Vagina (tissue), 2 donors: ENCODE data around the gene MAN1A1. TPM values are rescaled to one million over a fixed set of nuclear protein-coding genes. Genes with fewer than 3 reads are reported as not detected.

Experiments
- DNase-seq, 2 donors: peaks; one replicate each; pipeline ENCODE4 v3.0.0-alpha.2; 2017; ENCODE audit errors: extremely low spot score in 2 of 2
- H3K27ac ChIP-seq: fragments of 200-600 bp; sonication (generic); one replicate; pipeline ENCODE4 v1.5.1; 2019
- H3K27me3 ChIP-seq: fragments of 200-600 bp; sonication (generic); one replicate; pipeline ENCODE4 v1.5.1; 2019
- H3K36me3 ChIP-seq, 2 donors: fragments of 200-600 bp; sonication (generic); one replicate each; pipeline ENCODE4 v1.5.1; 2017 to 2019
- H3K4me1 ChIP-seq: fragments of 200-600 bp; sonication (generic); one replicate; pipeline ENCODE4 v1.5.1; 2019
- H3K4me3 ChIP-seq, 2 donors: fragments of 200-600 bp; sonication (generic); 1 replicate in 1 of 2; 2 replicates in 1 of 2; pipeline ENCODE4 v1.5.1; 2016 to 2019
- H3K9me3 ChIP-seq: fragments of 200-600 bp; sonication (generic); one replicate; pipeline ENCODE4 v1.5.1; 2019
- CTCF ChIP-seq, 3 experiments: fragments of 450-650 bp in 2 of 3; fragments of 200-600 bp in 1 of 3; sonication (generic) in 1 of 3; IDR thresholded peaks; one replicate each; pipeline ENCODE4 v1.5.1; 2017 to 2019; ENCODE audit warnings: antibody characterized with exemption in 3 of 3, mild to moderate bottlenecking in 2 of 3, moderate library complexity in 2 of 3
- POLR2A ChIP-seq, 2 donors: fragments of 450-650 bp; IDR thresholded peaks; one replicate each; pipeline ENCODE4 v1.6.1; 2017; ENCODE audit warnings: antibody characterized with exemption in 2 of 2, mild to moderate bottlenecking in 2 of 2, moderate library complexity in 2 of 2
- POLR2AphosphoS5 ChIP-seq, 2 donors: sonication (generic); formaldehyde crosslinking; IDR thresholded peaks; one replicate each; pipeline ENCODE4 v1.9.0; 2017; ENCODE audit warnings: antibody characterized with exemption in 2 of 2, mild to moderate bottlenecking in 2 of 2, low read depth in 1 of 2; ENCODE audit not compliant: insufficient read depth in 1 of 2
- intact Hi-C: fragments of 100-400 bp; cut with DNase I; formaldehyde crosslinking; loops from one replicate; pipeline ENCODE4 v1.15.1; 2023
- total RNA-seq: library from RNA; depleted of rRNA; stranded (reverse); fragments of >200 nt; gene quantifications from one replicate; pipeline ENCODE4 v1.2.3, GENCODE V29; 2016

The MAN1A1 gene
- total RNA-seq, 1 donor from 2014 or later: 71.2 TPM

- intact Hi-C loops: no loop called here
- TF ChIP-seq POLR2AphosphoS5 (IDR thresholded peaks at IDR 0.05; ENCODE audit: insufficient read depth in 1 of 2, low read depth in 1 of 2): no peak
- Histone ChIP-seq H3K27ac (no peak overlapping the region), H3K36me3 (no peaks in the 10 kb centered on the region), H3K4me3 (no peak overlapping the region), H3K9me3 (no peaks in the 10 kb centered on the region), H3K27me3 (no peaks in the 10 kb centered on the region), H3K4me1 (peaks cover 18% of the 10 kb centered on the region)
- DNase-seq: no peak
Measured at GRCh38 chr6:119210596-119210995, 139.0 kb downstream of the MAN1A1 start.

- intact Hi-C loops: no loop called here
- no peak for DNase-seq
- Histone ChIP-seq H3K27me3 (no peaks in the 10 kb centered on the region), H3K9me3 (no peaks in the 10 kb centered on the region), H3K4me3 (no peak overlapping the region), H3K27ac (no peak overlapping the region), H3K4me1 (peaks cover 18% of the 10 kb centered on the region), H3K36me3 (no peaks in the 10 kb centered on the region)
- TF ChIP-seq POLR2A (IDR thresholded peaks at IDR 0.05) (no peak), POLR2AphosphoS5 (IDR thresholded peaks at IDR 0.05; ENCODE audit: insufficient read depth in 1 of 2, low read depth in 1 of 2) (no peak), CTCF (IDR thresholded peaks at IDR 0.05) (no peak)
Measured at GRCh38 chr6:119209452-119210205, 139.9 kb downstream of the MAN1A1 start.

GRCh38 chr6:119207971-119208725, 141.4 kb downstream of the MAN1A1 start:
- no peaks in the 10 kb centered on the region for H3K27me3 ChIP-seq
- DNase-seq: no peak
- no peaks in the 10 kb centered on the region for H3K36me3 ChIP-seq
- H3K9me3 ChIP-seq: no peaks in the 10 kb centered on the region
- H3K4me3 ChIP-seq: no peak overlapping the region
- intact Hi-C loops: no loop called here
- peaks cover 18% of the 10 kb centered on the region for H3K4me1 ChIP-seq
- no peak for TF ChIP-seq POLR2A (IDR thresholded peaks at IDR 0.05)
- no peak for TF ChIP-seq POLR2AphosphoS5 (IDR thresholded peaks at IDR 0.05; ENCODE audit: insufficient read depth in 1 of 2, low read depth in 1 of 2)
- TF ChIP-seq CTCF (IDR thresholded peaks at IDR 0.05): no peak
- H3K27ac ChIP-seq: no peak overlapping the region

GRCh38 chr6:119207327-119207726, 142.2 kb downstream of the MAN1A1 start:
- intact Hi-C loops: no loop called here

More at GRCh38 chr6:119207327-119207726, 142.2 kb downstream of the MAN1A1 start:
- H3K36me3 ChIP-seq: no peaks in the 10 kb centered on the region
- no peak overlapping the region for H3K27ac ChIP-seq
- H3K4me1 ChIP-seq: peaks cover 18% of the 10 kb centered on the region
- H3K9me3 ChIP-seq: no peaks in the 10 kb centered on the region
- no peak for DNase-seq
- TF ChIP-seq POLR2AphosphoS5 (IDR thresholded peaks at IDR 0.05; ENCODE audit: insufficient read depth in 1 of 2, low read depth in 1 of 2) (no peak), POLR2A (IDR thresholded peaks at IDR 0.05) (no peak), CTCF (IDR thresholded peaks at IDR 0.05) (no peak)
- H3K4me3 ChIP-seq: no peak overlapping the region
- H3K27me3 ChIP-seq: no peaks in the 10 kb centered on the region
